Keratinocyte (primary cell): Measurements from ENCODE around the gene EVX2. TPM values are rescaled to one million over a fixed set of nuclear protein-coding genes. Genes with fewer than 3 reads are reported as not detected.
A peak's percentile ranks its signal among the peaks of the same experiment; 100 is the strongest.

Experiments
- DNase-seq: peaks from one replicate; pipeline ENCODE4 v3.0.0-alpha.2; 2011; ENCODE audit warnings: low read depth, missing footprints, low spot score
- FAIRE-seq: peaks from 2 replicates; lab custom pipeline; 2011; peaks lifted over from hg19 to GRCh38; lab: Jason Lieb, UNC
- H2AFZ ChIP-seq: 2 replicates; pipeline ENCODE4 v1.6.0; 2012; ENCODE audit warnings: low read length, control low read depth, inconsistent platforms; ENCODE audit not compliant: control insufficient read depth
- H3K27ac ChIP-seq: 2 replicates; pipeline ENCODE4 v1.5.1; 2011; ENCODE audit warnings: low read length; ENCODE audit not compliant: control insufficient read depth, insufficient read depth
- H3K27me3 ChIP-seq: 3 replicates; pipeline ENCODE4 v1.6.0; 2011; ENCODE audit warnings: low read length; ENCODE audit not compliant: control insufficient read depth, insufficient read depth; ENCODE audit errors: extremely low read depth
- H3K36me3 ChIP-seq, 2 experiments: 2 replicates in 1 of 2; 3 replicates in 1 of 2; pipeline ENCODE4 v1.5.1; 2011; ENCODE audit warnings: low read length in 2 of 2, mild to moderate bottlenecking in 1 of 2; ENCODE audit not compliant: control insufficient read depth in 2 of 2, insufficient read depth in 2 of 2; ENCODE audit errors: extremely low read depth in 1 of 2
- H3K4me1 ChIP-seq: 3 replicates; pipeline ENCODE4 v1.5.1; 2011; ENCODE audit warnings: low read length; ENCODE audit not compliant: control insufficient read depth, insufficient read depth; ENCODE audit errors: extremely low read depth
- H3K4me2 ChIP-seq: 3 replicates; pipeline ENCODE4 v1.6.0; 2011; ENCODE audit warnings: low read depth, low read length; ENCODE audit not compliant: control insufficient read depth, insufficient read depth; ENCODE audit errors: extremely low read depth
- H3K4me3 ChIP-seq, 3 experiments: fragments of 200-600 bp in 1 of 3; sonication (generic) in 1 of 3; 2 replicates in 2 of 3; 3 replicates in 1 of 3; pipeline ENCODE4 v1.5.1; 2011 to 2016; ENCODE audit warnings: low read length in 3 of 3, mild to moderate bottlenecking in 3 of 3, control low read depth in 2 of 3, inconsistent platforms in 1 of 3, low read depth in 1 of 3, mixed read lengths in 1 of 3, mixed run types in 1 of 3, moderate library complexity in 1 of 3; ENCODE audit not compliant: control insufficient read depth in 2 of 3, insufficient read depth in 2 of 3; ENCODE audit errors: extremely low read depth in 1 of 3
- H3K79me2 ChIP-seq: 2 replicates; pipeline ENCODE4 v1.6.0; 2012; ENCODE audit warnings: low read length; ENCODE audit not compliant: control insufficient read depth, insufficient read depth
- H3K9ac ChIP-seq: 3 replicates; pipeline ENCODE4 v1.6.0; 2011; ENCODE audit warnings: low read length; ENCODE audit not compliant: control insufficient read depth, insufficient read depth; ENCODE audit errors: extremely low read depth
- H3K9me1 ChIP-seq: 3 replicates; pipeline ENCODE4 v1.6.0; 2011; ENCODE audit warnings: low read length; ENCODE audit not compliant: control insufficient read depth, insufficient read depth; ENCODE audit errors: extremely low read depth
- H3K9me3 ChIP-seq: 2 replicates; pipeline ENCODE4 v1.5.1; 2012; ENCODE audit warnings: low read depth, low read length; ENCODE audit not compliant: control insufficient read depth
- H4K20me1 ChIP-seq: 3 replicates; pipeline ENCODE4 v1.6.0; 2011; ENCODE audit warnings: low read length; ENCODE audit not compliant: control insufficient read depth, insufficient read depth; ENCODE audit errors: extremely low read depth
- CTCF ChIP-seq, 3 experiments: IDR thresholded peaks in 1 of 3; conservative IDR thresholded peaks in 1 of 3; optimal IDR thresholded peaks in 1 of 3; 2 replicates in 2 of 3; 3 replicates in 1 of 3; pipeline versions ENCODE3 to v1.5.1; 2011; ENCODE audit warnings: low read length in 3 of 3, mild to moderate bottlenecking in 3 of 3, moderate library complexity in 2 of 3, control low read depth in 1 of 3, inconsistent platforms in 1 of 3; ENCODE audit not compliant: insufficient read depth in 2 of 3; ENCODE audit errors: extremely low read depth in 1 of 3
- EZH2 ChIP-seq: IDR thresholded peaks from one replicate; pipeline ENCODE4 v1.6.1; 2012; ENCODE audit warnings: inconsistent platforms, mild to moderate bottlenecking, low read length, moderate library complexity
- dilution Hi-C: fragments of 300-500 bp; cut with MboI; formaldehyde crosslinking; loops from one replicate; pipeline ENCODE4 v1.7.0; 2020; ENCODE audit warnings: low sequenced_read_pairs; ENCODE audit not compliant: extremely low pct_ligation_motif_present
- polyA plus RNA-seq, 5 experiments: library from polyadenylated mRNA; depleted of rRNA in 3 of 5; stranded (reverse) in 3 of 5; stranded (forward) in 1 of 5; unstranded in 1 of 5; fragments of >200 nt; gene quantifications; 1 replicate in 1 of 5; 2 replicates in 3 of 5; 3 replicates in 1 of 5; pipeline versions ENCODE4 v1.2.1 to v1.2.3, GENCODE V29; 2011 to 2012; ENCODE audit warnings: missing spikeins in 2 of 5, low read depth in 1 of 5, low replicate concordance in 1 of 5

EVX2 gene
- polyA plus RNA-seq, 1 donor (not counting 4 experiments of a cell fraction or from before 2014, with no cell fraction given): not detected

- no peak for FAIRE-seq
These were observed 674 bp downstream of the EVX2 start for GRCh38 chr2:176082824-176083751.

GRCh38 chr2:176082525-176082823 lies 1.3 kb downstream of the EVX2 start:
- FAIRE-seq (no peak), DNase-seq (no peak)
- no peaks in the 10 kb centered on the region for H3K4me1 ChIP-seq
- no peaks in the 10 kb centered on the region for H4K20me1 ChIP-seq
- TF ChIP-seq EZH2 (peak; percentile 55), CTCF (optimal IDR thresholded peaks at IDR 0.05 in 1 of 3, IDR thresholded peaks at IDR 0.05 in 1 of 3, conservative IDR thresholded peaks at IDR 0.05 in 1 of 3; ENCODE audit: extremely low read depth in 1 of 3, insufficient read depth in 2 of 3, low read length in 3 of 3) (no peak)
- dilution Hi-C loops: no loop called here
- H3K27ac ChIP-seq: no peak overlapping the region
- no peak overlapping the region for H2AFZ ChIP-seq
- H3K9me3 ChIP-seq: peaks cover 18% of the 10 kb centered on the region
- peaks cover 92% of the 10 kb centered on the region for H3K27me3 ChIP-seq
- H3K79me2 ChIP-seq: no peaks in the 10 kb centered on the region
- no peaks in the 10 kb centered on the region for H3K36me3 ChIP-seq
- H3K4me2 ChIP-seq: no peak overlapping the region
- no peak overlapping the region for H3K9ac ChIP-seq
- no peaks in the 10 kb centered on the region for H3K9me1 ChIP-seq
- no peak overlapping the region for H3K4me3 ChIP-seq

More at GRCh38 chr2:176082824-176083751, 674 bp downstream of the EVX2 start:
- H3K79me2 ChIP-seq: no peaks in the 10 kb centered on the region
- no peaks in the 10 kb centered on the region for H4K20me1 ChIP-seq
- H3K4me3 ChIP-seq: no peak overlapping the region
- dilution Hi-C loops: no loop called here
- no peak overlapping the region for H2AFZ ChIP-seq
- no peaks in the 10 kb centered on the region for H3K9me1 ChIP-seq
- H3K4me2 ChIP-seq: no peak overlapping the region
- H3K27ac ChIP-seq: no peak overlapping the region
- H3K9me3 ChIP-seq: peaks cover 18% of the 10 kb centered on the region
- no peak for TF ChIP-seq CTCF (optimal IDR thresholded peaks at IDR 0.05 in 1 of 3, IDR thresholded peaks at IDR 0.05 in 1 of 3, conservative IDR thresholded peaks at IDR 0.05 in 1 of 3; ENCODE audit: extremely low read depth in 1 of 3, insufficient read depth in 2 of 3, low read length in 3 of 3)
- peak; percentile 29 for TF ChIP-seq EZH2
- no peaks in the 10 kb centered on the region for H3K36me3 ChIP-seq
- H3K4me1 ChIP-seq: no peaks in the 10 kb centered on the region
- peaks cover 98% of the 10 kb centered on the region for H3K27me3 ChIP-seq
- no peak for DNase-seq
- H3K9ac ChIP-seq: no peak overlapping the region
